Fibroblast of skin of left biceps (primary cell): Measurements from ENCODE around the gene MMP11.
A peak's percentile ranks its signal among the peaks of the same experiment; 100 is the strongest.

Experiments used
- DNase-seq, 2 experiments: peaks; one replicate each; pipeline ENCODE4 v3.0.0-alpha.2; 2013; ENCODE audit warnings: low read depth in 2 of 2

MMP11 gene

DNA sequence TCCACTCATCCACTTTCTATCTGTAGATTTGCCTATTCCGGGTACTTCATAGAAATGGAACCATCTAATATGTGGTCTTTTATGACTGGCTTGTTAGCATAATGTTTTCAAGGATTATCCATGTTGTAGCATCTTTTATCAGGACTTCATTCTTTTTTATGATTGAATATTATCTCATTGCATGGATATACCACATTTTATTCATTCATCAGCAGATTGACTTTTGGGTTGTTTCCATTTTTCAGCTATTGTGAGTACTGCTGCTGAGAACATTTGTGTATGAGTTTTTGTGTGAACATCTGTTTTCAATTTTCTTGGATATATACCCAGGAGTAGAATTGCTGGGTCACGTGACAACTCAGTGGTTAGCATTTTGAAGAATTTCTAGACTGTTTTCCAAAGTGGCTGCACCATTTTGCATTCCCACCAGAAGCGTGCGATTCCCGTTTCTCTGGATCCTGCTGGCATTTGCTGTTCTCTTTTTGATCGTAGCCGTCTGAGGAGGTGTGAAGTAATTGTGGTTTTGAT is 57.3 kb downstream of the MMP11 start:
- DNase-seq, result peak; percentile 90 to 92

- no peak for DNase-seq
Measured at GRCh38 chr22:23831261-23831660, 58.6 kb downstream of the MMP11 start.

DNA sequence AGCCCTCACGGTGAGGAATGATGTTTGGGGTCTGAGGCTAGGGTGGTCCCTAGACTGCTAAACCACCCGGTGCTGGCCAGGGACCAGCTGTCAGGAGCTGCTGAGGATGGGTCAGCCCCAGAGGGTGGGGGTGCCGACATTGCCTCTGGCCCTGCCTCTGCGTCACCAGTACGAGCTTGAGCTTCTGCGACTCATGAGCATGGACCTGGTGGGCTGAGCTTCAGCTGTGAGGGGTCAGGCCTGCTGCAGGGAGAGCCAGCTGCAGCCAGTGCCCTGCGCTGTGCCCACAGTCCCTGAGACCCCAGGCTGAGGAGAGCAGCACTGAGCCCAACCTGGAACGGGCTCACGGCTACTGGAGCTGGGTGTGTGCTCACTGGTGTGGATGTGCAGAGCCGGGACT is 59.1 kb downstream of the MMP11 start:
- DNase-seq, result no peak

DNA sequence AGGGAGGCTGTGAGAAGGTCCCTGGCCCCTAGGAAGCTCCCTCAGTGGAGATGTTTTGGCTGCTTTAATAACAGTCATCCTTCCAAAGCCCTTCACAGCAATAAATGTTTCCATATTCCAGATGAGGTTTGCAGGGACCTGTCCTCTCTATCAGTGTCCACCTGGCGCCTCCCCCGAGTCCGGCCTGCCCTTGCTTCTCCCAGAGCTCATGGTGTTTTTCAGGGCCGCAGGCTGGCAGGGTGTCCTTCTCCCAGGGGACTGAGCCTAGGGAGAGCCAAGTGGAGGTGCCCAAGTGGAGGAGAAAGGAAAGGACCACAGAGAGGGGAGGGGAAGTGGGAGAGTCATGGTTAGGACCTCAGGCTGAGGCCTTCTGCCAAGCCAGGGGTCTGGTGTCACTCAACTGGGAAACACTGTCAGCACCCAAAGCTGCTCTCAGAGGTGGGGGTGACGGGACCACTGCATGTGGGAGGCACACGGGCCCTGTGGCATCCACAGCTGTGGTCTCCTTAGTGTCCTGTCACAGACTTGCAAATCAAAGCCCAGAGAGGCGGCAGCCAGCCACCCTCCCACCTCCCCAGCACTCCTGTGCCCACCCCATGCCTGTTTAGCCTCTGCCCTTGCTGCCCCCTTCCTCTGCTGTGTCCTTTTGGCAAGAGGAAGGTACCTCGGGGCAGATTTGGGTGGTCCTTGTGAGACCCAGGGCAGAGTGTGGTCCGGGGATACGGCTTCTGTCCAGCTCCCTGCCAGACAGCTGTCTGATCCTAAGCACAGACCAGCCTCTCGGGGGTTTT is 59.8 kb downstream of the MMP11 start:
- DNase-seq, result no peak

GRCh38 chr22:23833017-23833751 is 60.5 kb downstream of the MMP11 start:
- no peak for DNase-seq
